KG1 (cell line): ENCODE data around the gene ANKH.
A peak's percentile ranks its signal among the peaks of the same experiment; 100 is the strongest.
"Not testable (repeated sequence)": the region's sequence is repeated elsewhere in the genome, so short reads cannot be mapped to it uniquely, and the experiment has no call there.

Experiments
- DNase-seq: peaks from one replicate; lab custom pipeline; 2025; lab: John Stamatoyannopoulos, UW

ANKH gene

GRCh38 chr5:14871214-14872069 lies at the start of gene ANKH:
Gene ANKH (minus strand): TSS chr5:14871778. CDS start chr5:14871447, 331 bp downstream.
- peak; percentile 33 for DNase-seq

GRCh38 chr5:14920121-14920520 lies 48.5 kb upstream of the ANKH start:
- no peak for DNase-seq

DNA sequence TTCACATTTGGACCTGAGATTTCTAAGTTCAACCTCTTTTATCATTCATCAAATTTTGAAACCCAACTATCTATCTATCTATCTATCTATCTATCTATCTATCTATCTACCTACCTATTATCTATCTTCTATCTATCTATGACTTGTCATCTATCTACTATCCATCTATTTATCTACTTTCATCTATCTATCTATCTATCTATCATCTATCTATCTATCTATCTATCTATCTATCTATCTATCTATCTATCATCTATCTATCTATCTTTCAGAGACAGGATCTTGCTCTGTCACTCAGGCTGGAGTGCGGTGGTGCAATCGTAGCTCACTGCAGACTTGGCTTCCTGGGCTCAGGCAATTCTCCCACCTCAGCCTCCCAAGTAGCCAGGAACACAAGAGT lies 47.5 kb upstream of the ANKH start:
- not testable (repeated sequence) for DNase-seq

- DNase-seq = no peak
These were observed 46.1 kb upstream of the ANKH start for GRCh38 chr5:14917719-14918118.

GRCh38 chr5:14915291-14915952 lies 43.8 kb upstream of the ANKH start:
- DNase-seq = no peak

DNA sequence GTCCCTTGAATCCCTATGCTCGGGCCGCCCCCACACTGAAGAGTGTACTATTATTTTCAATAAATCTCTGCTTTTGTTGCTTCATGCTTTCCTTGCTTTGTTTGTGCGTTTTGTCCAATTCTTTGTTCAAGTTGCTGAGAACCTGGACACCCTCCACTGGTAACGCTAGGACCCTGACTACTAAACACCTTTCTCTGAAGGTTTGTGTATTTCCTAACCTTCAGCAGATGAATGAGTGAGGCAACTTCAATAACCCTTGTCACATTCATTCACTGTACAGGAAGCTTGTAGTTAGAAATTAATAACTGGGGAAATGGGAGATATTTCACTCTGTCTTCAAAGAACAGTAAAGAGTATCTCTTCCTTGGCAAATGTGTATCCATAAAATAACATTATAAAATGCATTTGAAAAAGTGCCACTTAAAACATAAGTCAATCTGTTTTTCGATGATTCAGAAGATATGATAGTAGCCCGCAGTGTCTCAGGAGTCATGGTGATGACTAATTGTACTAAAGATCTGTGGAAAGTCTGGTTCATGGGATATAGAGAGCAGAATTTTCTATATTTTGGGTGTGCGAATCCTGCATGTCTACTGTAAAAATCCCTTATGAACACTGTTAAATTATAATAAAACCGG lies 43.2 kb upstream of the ANKH start:
- no peak for DNase-seq

GRCh38 chr5:14914193-14914592 lies 42.6 kb upstream of the ANKH start:
- no peak for DNase-seq

DNA sequence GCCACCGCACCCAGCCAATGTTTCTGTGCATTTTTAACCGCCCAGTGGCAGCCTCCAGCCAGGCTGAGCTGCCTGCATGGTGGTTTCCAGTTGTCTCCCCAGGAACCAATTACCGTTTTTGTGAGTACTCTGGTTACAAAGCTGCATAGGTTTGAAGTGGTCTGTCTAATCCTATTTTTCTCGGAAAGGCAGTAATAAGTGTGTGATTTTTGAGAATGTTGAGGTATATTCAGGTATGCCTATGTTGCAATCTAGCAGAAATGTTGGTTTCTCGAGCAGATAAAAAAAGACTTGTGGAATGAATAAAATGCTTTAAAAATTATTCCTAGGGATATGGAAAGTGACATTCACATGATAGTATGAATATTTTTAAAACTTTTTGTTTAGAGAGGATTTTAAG lies 41.5 kb upstream of the ANKH start:
- DNase-seq = no peak

- DNase-seq = no peak
These were observed 40.6 kb upstream of the ANKH start for GRCh38 chr5:14912206-14912605.

- no peak for DNase-seq
These were observed 37.8 kb upstream of the ANKH start for GRCh38 chr5:14909369-14909768.

DNA sequence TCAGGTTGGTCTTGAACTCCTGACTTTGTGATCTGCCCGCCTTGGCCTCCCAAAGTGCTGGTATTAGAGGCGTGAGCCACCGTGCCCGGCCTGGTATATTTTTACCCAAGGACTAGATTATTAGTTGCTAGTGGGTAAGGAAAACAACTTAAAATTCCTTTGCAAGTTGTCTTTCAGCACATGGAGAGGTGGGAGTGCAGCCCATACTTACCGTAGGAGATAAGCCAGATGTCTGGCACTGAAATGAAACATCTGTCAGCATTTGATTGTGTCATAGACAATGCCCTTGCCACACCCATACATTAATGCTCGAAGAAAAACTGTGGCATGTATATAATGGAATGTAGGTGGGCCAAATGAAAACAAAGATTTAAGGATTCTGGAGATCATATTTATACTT lies 36.6 kb upstream of the ANKH start:
- DNase-seq = no peak

DNA sequence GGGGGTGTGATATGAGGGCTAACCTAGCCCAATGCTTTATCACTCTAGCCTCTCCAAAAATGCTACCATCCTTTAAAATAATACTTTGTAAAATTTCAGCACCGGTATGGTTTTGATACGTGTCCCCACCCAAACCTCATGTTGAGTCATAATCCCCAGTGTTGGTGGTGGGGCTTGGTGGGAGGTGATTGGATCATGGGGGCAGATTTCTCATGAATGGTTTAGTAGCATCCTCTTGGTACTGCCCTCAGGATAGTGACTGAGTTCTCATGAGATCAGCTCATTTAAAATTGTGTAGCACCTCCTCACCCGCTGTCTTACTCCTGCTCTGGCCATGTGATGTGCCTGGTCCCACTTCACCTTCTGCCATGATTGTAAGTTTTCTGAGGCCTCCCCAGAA lies 35.0 kb upstream of the ANKH start:
- DNase-seq = no peak

DNA sequence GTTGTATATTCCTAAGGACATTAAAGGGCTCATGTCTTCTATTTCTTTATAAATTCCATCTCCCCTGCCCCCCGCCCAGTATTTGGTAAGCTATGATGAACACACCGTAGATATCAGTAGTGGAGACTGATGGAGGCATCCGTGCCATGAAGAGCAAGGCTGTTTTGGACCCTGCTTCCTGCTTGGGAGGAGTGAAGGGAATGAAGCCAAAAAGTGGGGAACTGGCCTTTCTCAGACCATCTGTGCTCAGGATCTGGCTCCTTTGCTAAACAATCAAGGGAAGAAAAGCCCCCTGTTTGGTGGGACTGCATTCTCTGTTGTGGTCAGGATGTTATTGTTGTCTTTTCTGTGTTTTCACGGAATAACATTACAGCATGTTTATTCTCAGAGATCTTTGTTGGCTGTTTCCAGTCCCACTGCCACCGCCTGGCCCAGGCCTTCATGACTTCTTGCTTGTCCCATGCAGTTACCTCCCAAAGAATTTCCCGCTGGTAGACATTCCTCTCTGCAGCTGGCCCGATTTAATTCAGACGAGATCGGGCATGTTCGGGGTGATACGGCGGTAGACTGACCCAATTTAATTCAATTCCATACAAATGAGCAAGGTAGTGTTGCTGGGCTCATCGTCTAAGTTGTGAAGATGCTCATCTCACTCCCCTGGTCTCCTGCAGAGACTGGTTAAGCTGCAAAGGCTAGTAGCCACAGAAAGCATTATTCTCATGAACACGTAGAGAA lies 31.4 kb upstream of the ANKH start:
- no peak for DNase-seq

- DNase-seq = no peak
These were observed 30.0 kb upstream of the ANKH start for GRCh38 chr5:14901462-14902051.

DNA sequence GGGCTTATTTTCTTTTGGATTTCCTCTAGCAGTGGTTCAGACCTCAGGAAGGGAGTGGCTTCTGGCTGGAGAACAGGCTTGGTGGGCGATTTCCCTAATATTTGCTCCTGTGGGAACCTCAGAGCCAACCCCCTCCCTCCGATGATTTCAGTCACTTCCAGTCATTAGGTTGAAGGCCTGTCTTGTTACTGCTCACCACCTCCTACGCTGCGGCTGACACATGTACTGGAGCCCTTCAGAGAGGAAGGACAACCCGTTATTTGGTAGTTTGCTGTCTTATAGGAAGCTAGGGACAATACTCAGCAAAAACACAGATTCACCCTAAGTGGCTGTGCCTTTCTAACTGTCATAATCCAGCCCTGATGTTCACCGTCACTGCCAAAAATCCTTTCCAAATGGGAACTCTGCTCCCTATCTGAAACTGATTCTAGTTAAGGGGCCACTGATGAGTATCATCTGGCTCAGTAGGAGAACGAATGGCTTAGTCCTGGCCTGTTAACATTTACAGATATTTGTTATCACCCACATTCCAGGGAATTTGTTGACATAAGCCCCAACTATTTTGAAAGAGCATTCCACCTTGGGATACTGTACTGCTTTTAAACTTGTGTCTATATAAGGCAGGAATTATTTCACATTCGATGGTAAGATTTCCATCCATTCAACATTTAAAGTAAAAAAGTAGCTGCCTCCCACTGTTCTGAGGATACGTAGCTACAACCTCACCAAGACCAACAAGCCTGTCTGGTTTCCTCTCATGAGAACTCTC lies 29.3 kb upstream of the ANKH start:
- no peak for DNase-seq

GRCh38 chr5:14896131-14896530 lies 24.6 kb upstream of the ANKH start:
- DNase-seq = no peak

DNA sequence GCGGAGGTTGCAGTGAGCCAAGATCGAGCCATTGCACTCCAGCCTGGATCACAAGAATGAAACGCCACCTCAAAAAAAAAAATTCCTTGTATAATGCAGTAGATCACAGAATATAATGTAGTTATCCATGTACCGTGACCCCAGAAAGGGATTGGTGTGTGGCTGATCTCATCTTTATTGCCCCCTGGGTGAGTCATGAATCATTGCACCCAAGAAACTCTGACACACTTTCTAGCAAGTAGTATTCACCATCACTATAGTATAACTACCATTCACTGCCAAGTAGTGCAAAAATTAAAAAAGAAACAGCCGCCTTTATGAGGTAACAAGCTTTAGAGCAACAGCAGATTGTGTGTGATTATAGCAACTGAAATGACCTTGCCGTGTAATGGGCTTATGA lies 23.7 kb upstream of the ANKH start:
- no peak for DNase-seq

GRCh38 chr5:14894748-14895147 lies 23.2 kb upstream of the ANKH start:
- no peak for DNase-seq

DNA sequence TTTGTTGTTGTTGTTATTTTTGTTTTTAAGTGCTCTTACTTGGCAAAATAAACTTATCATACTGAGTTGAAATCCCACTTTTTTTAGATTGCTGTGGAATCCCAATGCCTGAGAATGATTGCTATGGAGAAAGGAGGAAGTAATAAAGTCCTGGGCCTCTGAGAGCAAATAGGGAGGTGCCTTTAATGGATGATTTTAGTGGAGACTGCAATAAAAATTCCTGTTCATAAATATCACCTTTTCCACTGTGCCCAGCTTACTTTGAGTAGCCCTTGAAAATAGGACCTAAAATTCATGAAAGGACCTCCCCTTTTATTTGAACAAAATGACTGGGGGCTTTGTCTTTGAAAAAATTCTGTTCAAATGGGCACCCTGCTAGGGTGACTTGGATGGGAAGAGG lies 21.8 kb upstream of the ANKH start:
- no peak for DNase-seq

DNA sequence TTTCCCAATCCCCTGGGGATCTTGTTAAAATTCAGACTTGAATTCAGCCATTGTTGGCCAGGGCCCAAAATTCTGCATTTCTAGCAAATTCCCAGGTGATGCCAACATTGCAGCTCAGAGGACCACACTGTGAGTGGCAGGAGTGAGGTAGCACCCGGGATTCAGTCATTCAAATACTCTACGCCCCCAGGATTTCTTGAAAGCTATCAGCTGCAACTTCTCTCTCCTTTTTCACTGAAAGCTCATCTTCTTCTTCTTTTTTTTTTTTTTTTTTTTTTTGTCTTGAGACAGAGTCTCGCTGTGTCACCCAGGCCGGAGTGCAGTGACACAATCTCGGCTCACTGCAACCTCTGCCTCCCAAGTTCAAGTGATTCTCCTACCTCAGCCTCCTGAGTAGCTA lies 19.3 kb upstream of the ANKH start:
- DNase-seq = no peak

GRCh38 chr5:14884062-14884612 lies 12.6 kb upstream of the ANKH start:
- no peak for DNase-seq
